SK-N-SH (cell line): ENCODE results near the gene NAA11.

Experiments used
- CTCF ChIP-seq: fragments of 200-600 bp; sonication (generic); IDR thresholded peaks from 2 replicates; pipeline ENCODE4 v1.6.1; 2017; ENCODE audit warnings: antibody characterized with exemption, mild to moderate bottlenecking, moderate library complexity
- JUND ChIP-seq: IDR thresholded peaks from 2 replicates; pipeline ENCODE4 v1.4.0; 2012
- REST ChIP-seq: IDR thresholded peaks from 2 replicates; pipeline ENCODE4 v1.6.1; 2012; ENCODE audit warnings: mild to moderate bottlenecking, low read depth, low read length, moderate library complexity
- USF1 ChIP-seq: IDR thresholded peaks from 2 replicates; pipeline ENCODE4 v1.4.0; 2012; ENCODE audit warnings: low read depth, borderline replicate concordance
- TF ChIP-seq, protein P1 (sequence below): fragments of 150-350 bp; IDR thresholded peaks from 2 replicates; pipeline ENCODE4 v1.6.1; 2017; ENCODE audit warnings: antibody characterized with exemption, low read length, low read depth, borderline replicate concordance

GRCh38 chr4:79334341-79334740 is 8.5 kb upstream of the NAA11 start:
- TF ChIP-seq, protein P1, sequence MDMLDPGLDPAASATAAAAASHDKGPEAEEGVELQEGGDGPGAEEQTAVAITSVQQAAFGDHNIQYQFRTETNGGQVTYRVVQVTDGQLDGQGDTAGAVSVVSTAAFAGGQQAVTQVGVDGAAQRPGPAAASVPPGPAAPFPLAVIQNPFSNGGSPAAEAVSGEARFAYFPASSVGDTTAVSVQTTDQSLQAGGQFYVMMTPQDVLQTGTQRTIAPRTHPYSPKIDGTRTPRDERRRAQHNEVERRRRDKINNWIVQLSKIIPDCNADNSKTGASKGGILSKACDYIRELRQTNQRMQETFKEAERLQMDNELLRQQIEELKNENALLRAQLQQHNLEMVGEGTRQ = no peak
- TF ChIP-seq CTCF (no peak), USF1 (no peak), JUND (no peak), REST (no peak)
